ENCODE data around the gene PRKG1.

The PRKG1 gene

GRCh38 chr10:51765284-51765971 is 691.1 kb downstream of the PRKG1 start:
- WGBS (ENCODE audit: extremely low coverage, insufficient coverage, insufficient read length): no CpG with 5 or more reads among the region's 1 CpG
- H3K18ac ChIP-seq (ENCODE audit: low read length): no peak overlapping the region
- no peak overlapping the region for H4K12ac ChIP-seq (ENCODE audit: low read depth, low read length)
- H2BK120ac ChIP-seq (ENCODE audit: insufficient read depth, low read length, poor library complexity): no peak overlapping the region
- no peaks in the 10 kb centered on the region for H3K79me1 ChIP-seq (ENCODE audit: low read length)
- H2BK5ac ChIP-seq (ENCODE audit: low read depth, low read length, poor library complexity): no peak overlapping the region
- no peak overlapping the region for H3K27ac ChIP-seq (ENCODE audit: low read depth, low read length)
- H3K36me3 ChIP-seq (ENCODE audit: control insufficient read depth in 1 of 2, insufficient read depth in 2 of 2, low read length in 2 of 2): no peaks in the 10 kb centered on the region
- no peak overlapping the region for H3K4ac ChIP-seq (ENCODE audit: low read depth, low read length)
- DNase-seq: no peak
- no peak overlapping the region for H3K9ac ChIP-seq (ENCODE audit: low read length)
- H4K8ac ChIP-seq (ENCODE audit: low read depth, low read length): no peak overlapping the region
- no peak overlapping the region for H3K4me3 ChIP-seq (ENCODE audit: low read depth, low read length)
- H4K91ac ChIP-seq (ENCODE audit: low read depth, low read length): no peak overlapping the region
- H3K23ac ChIP-seq (ENCODE audit: low read length): no peak overlapping the region
- no peak overlapping the region for H2AK5ac ChIP-seq (ENCODE audit: low read length)
- no peaks in the 10 kb centered on the region for H3K4me1 ChIP-seq (ENCODE audit: control insufficient read depth in 1 of 2, insufficient read depth in 2 of 2, low read length in 2 of 2)
- H3K9me3 ChIP-seq (ENCODE audit: insufficient read depth, low read depth, low read length): no peaks in the 10 kb centered on the region
- H3K79me2 ChIP-seq (ENCODE audit: control insufficient read depth, insufficient read depth, low read length, poor library complexity): no peaks in the 10 kb centered on the region
- H3K14ac ChIP-seq (ENCODE audit: low read length): no peak overlapping the region
- H2AFZ ChIP-seq (ENCODE audit: insufficient read depth, low read length, poor library complexity): no peak overlapping the region
- H2BK12ac ChIP-seq (ENCODE audit: low read length): no peak overlapping the region
- H3K27me3 ChIP-seq (ENCODE audit: insufficient read depth, low read length): no peaks in the 10 kb centered on the region
- no peak overlapping the region for H3K4me2 ChIP-seq (ENCODE audit: low read length)

- H3K4me3 ChIP-seq (ENCODE audit: low read depth, low read length): no peak overlapping the region
- no peak overlapping the region for H3K27ac ChIP-seq (ENCODE audit: low read depth, low read length)
- H4K91ac ChIP-seq (ENCODE audit: low read depth, low read length): no peak overlapping the region
- H2AFZ ChIP-seq (ENCODE audit: insufficient read depth, low read length, poor library complexity): no peak overlapping the region
- no peak overlapping the region for H3K14ac ChIP-seq (ENCODE audit: low read length)
- H3K79me1 ChIP-seq (ENCODE audit: low read length): no peaks in the 10 kb centered on the region
- H2BK12ac ChIP-seq (ENCODE audit: low read length): no peak overlapping the region
- no peak overlapping the region for H3K18ac ChIP-seq (ENCODE audit: low read length)
- no peak overlapping the region for H2AK5ac ChIP-seq (ENCODE audit: low read length)
- no peaks in the 10 kb centered on the region for H3K9me3 ChIP-seq (ENCODE audit: insufficient read depth, low read depth, low read length)
- no peak overlapping the region for H3K23ac ChIP-seq (ENCODE audit: low read length)
- H3K4me1 ChIP-seq (ENCODE audit: control insufficient read depth in 1 of 2, insufficient read depth in 2 of 2, low read length in 2 of 2): no peaks in the 10 kb centered on the region
- no CpG with 5 or more reads among the region's 3 CpGs for WGBS (ENCODE audit: extremely low coverage, insufficient coverage, insufficient read length)
- no peaks in the 10 kb centered on the region for H3K79me2 ChIP-seq (ENCODE audit: control insufficient read depth, insufficient read depth, low read length, poor library complexity)
- no peak for DNase-seq
- H3K9ac ChIP-seq (ENCODE audit: low read length): no peak overlapping the region
- no peak overlapping the region for H3K4ac ChIP-seq (ENCODE audit: low read depth, low read length)
- H2BK120ac ChIP-seq (ENCODE audit: insufficient read depth, low read length, poor library complexity): no peak overlapping the region
- no peaks in the 10 kb centered on the region for H3K36me3 ChIP-seq (ENCODE audit: control insufficient read depth in 1 of 2, insufficient read depth in 2 of 2, low read length in 2 of 2)
- no peaks in the 10 kb centered on the region for H3K27me3 ChIP-seq (ENCODE audit: insufficient read depth, low read length)
- H4K12ac ChIP-seq (ENCODE audit: low read depth, low read length): no peak overlapping the region
- H3K4me2 ChIP-seq (ENCODE audit: low read length): no peak overlapping the region
- H4K8ac ChIP-seq (ENCODE audit: low read depth, low read length): no peak overlapping the region
- no peak overlapping the region for H2BK5ac ChIP-seq (ENCODE audit: low read depth, low read length, poor library complexity)
Observed at GRCh38 chr10:51766423-51767102, 692.3 kb downstream of the PRKG1 start.

GRCh38 chr10:51767103-51767763 is 692.9 kb downstream of the PRKG1 start:
- no peak overlapping the region for H3K4me2 ChIP-seq (ENCODE audit: low read length)
- no peak overlapping the region for H3K4ac ChIP-seq (ENCODE audit: low read depth, low read length)
- H4K91ac ChIP-seq (ENCODE audit: low read depth, low read length): no peak overlapping the region
- H2AFZ ChIP-seq (ENCODE audit: insufficient read depth, low read length, poor library complexity): no peak overlapping the region
- H3K14ac ChIP-seq (ENCODE audit: low read length): no peak overlapping the region
- H4K12ac ChIP-seq (ENCODE audit: low read depth, low read length): no peak overlapping the region
- H4K8ac ChIP-seq (ENCODE audit: low read depth, low read length): no peak overlapping the region
- H3K4me3 ChIP-seq (ENCODE audit: low read depth, low read length): no peak overlapping the region
- H3K9me3 ChIP-seq (ENCODE audit: insufficient read depth, low read depth, low read length): no peaks in the 10 kb centered on the region
- no peaks in the 10 kb centered on the region for H3K79me1 ChIP-seq (ENCODE audit: low read length)
- H2BK12ac ChIP-seq (ENCODE audit: low read length): no peak overlapping the region
- no peak overlapping the region for H2AK5ac ChIP-seq (ENCODE audit: low read length)
- H3K27ac ChIP-seq (ENCODE audit: low read depth, low read length): no peak overlapping the region
- no peak overlapping the region for H3K18ac ChIP-seq (ENCODE audit: low read length)
- no peak overlapping the region for H2BK5ac ChIP-seq (ENCODE audit: low read depth, low read length, poor library complexity)
- no peaks in the 10 kb centered on the region for H3K36me3 ChIP-seq (ENCODE audit: control insufficient read depth in 1 of 2, insufficient read depth in 2 of 2, low read length in 2 of 2)
- no peaks in the 10 kb centered on the region for H3K79me2 ChIP-seq (ENCODE audit: control insufficient read depth, insufficient read depth, low read length, poor library complexity)
- H3K27me3 ChIP-seq (ENCODE audit: insufficient read depth, low read length): no peaks in the 10 kb centered on the region
- H3K4me1 ChIP-seq (ENCODE audit: control insufficient read depth in 1 of 2, insufficient read depth in 2 of 2, low read length in 2 of 2): no peaks in the 10 kb centered on the region
- no peak for DNase-seq
- H2BK120ac ChIP-seq (ENCODE audit: insufficient read depth, low read length, poor library complexity): no peak overlapping the region
- no CpG with 5 or more reads among the region's 3 CpGs for WGBS (ENCODE audit: extremely low coverage, insufficient coverage, insufficient read length)
- no peak overlapping the region for H3K23ac ChIP-seq (ENCODE audit: low read length)
- H3K9ac ChIP-seq (ENCODE audit: low read length): no peak overlapping the region

- H2AFZ ChIP-seq (ENCODE audit: insufficient read depth, low read length, poor library complexity): no peak overlapping the region
- H3K27ac ChIP-seq (ENCODE audit: low read depth, low read length): no peak overlapping the region
- H3K79me1 ChIP-seq (ENCODE audit: low read length): no peaks in the 10 kb centered on the region
- H2BK120ac ChIP-seq (ENCODE audit: insufficient read depth, low read length, poor library complexity): no peak overlapping the region
- no peaks in the 10 kb centered on the region for H3K9me3 ChIP-seq (ENCODE audit: insufficient read depth, low read depth, low read length)
- H3K18ac ChIP-seq (ENCODE audit: low read length): no peak overlapping the region
- no peak overlapping the region for H3K4me3 ChIP-seq (ENCODE audit: low read depth, low read length)
- no peak overlapping the region for H3K4ac ChIP-seq (ENCODE audit: low read depth, low read length)
- no peak overlapping the region for H2BK12ac ChIP-seq (ENCODE audit: low read length)
- WGBS (ENCODE audit: extremely low coverage, insufficient coverage, insufficient read length): no CpG with 5 or more reads among the region's 4 CpGs
- no peaks in the 10 kb centered on the region for H3K36me3 ChIP-seq (ENCODE audit: control insufficient read depth in 1 of 2, insufficient read depth in 2 of 2, low read length in 2 of 2)
- no peaks in the 10 kb centered on the region for H3K79me2 ChIP-seq (ENCODE audit: control insufficient read depth, insufficient read depth, low read length, poor library complexity)
- H4K12ac ChIP-seq (ENCODE audit: low read depth, low read length): no peak overlapping the region
- no peaks in the 10 kb centered on the region for H3K27me3 ChIP-seq (ENCODE audit: insufficient read depth, low read length)
- no peak for DNase-seq
- no peak overlapping the region for H3K9ac ChIP-seq (ENCODE audit: low read length)
- no peak overlapping the region for H3K4me2 ChIP-seq (ENCODE audit: low read length)
- no peak overlapping the region for H3K23ac ChIP-seq (ENCODE audit: low read length)
- no peaks in the 10 kb centered on the region for H3K4me1 ChIP-seq (ENCODE audit: control insufficient read depth in 1 of 2, insufficient read depth in 2 of 2, low read length in 2 of 2)
- H2AK5ac ChIP-seq (ENCODE audit: low read length): no peak overlapping the region
- no peak overlapping the region for H2BK5ac ChIP-seq (ENCODE audit: low read depth, low read length, poor library complexity)
- H4K8ac ChIP-seq (ENCODE audit: low read depth, low read length): no peak overlapping the region
- H4K91ac ChIP-seq (ENCODE audit: low read depth, low read length): no peak overlapping the region
- no peak overlapping the region for H3K14ac ChIP-seq (ENCODE audit: low read length)
Observed at GRCh38 chr10:51768886-51769465, 694.7 kb downstream of the PRKG1 start.

All from trophoblast cell (in vitro differentiated cells and primary cell).